ENCODE measurements around the gene ZNF879. TPM values are rescaled to one million over a fixed set of nuclear protein-coding genes. Genes with fewer than 3 reads are reported as not detected.

The ZNF879 gene
- total and polyA plus RNA-seq, 2 of the 13 experiments (the other 11 are each of a cell fraction or from before 2014, with no cell fraction given), result 0.83 to 2.8 TPM

DNA sequence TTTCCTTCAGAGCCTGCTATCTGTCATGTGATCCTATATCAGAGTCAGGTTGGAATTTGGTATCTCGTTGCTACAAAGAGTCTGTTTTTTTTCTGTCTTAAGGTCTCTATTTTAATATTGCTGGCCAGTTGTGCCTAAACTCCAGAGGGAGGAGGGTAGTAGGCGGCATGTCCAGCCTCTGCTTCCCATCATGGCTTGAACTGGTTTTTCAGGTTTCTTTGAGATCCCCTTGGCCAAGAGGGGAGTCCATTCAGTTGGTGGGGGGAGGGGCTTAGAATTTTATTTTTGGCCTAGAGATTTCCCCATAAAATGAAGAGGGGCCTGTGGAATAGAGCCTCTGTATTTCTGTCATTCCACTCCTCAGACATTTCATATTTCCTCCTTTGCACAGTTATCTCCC, 21.2 kb downstream of the ZNF879 start:
- no peaks in the 10 kb centered on the region; a peak in 1 of 5 replicates for H3K27me3 ChIP-seq (ENCODE audit: control insufficient read depth in 1 of 2, insufficient read depth in 2 of 2, low read length in 2 of 2)
- no peak overlapping the region for H2AFZ ChIP-seq (ENCODE audit: low read length)
- intact Hi-C loops (cut with micrococcal nuclease; ENCODE audit: unreplicated experiment) (no loop called here), in situ Hi-C loops (cut with HindIII; ENCODE audit: extremely low pct_ligation_motif_present, low pct_unique_long_range_greater_than_20kb) (no loop called here)
- no peak overlapping the region for H3K9ac ChIP-seq (ENCODE audit: insufficient read depth, low read depth, low read length)
- CTCF ChIA-PET (ENCODE audit: low intra/inter-chr PET ratio, low total read pairs), result no interaction called here
- no peaks in the 10 kb centered on the region for H3K4me1 ChIP-seq (ENCODE audit: insufficient read depth, low read length)
- no peaks in the 10 kb centered on the region for H3K79me2 ChIP-seq (ENCODE audit: insufficient read depth, low read length)
- no peak for TF ChIP-seq ZSCAN12 (CRISPR knock-in tag; IDR thresholded peaks at IDR 0.05)
- TF ChIP-seq GLI4 (CRISPR knock-in tag; IDR thresholded peaks at IDR 0.05; ENCODE audit: borderline replicate concordance), result no peak
- TF ChIP-seq ZNF329 (CRISPR knock-in tag; IDR thresholded peaks at IDR 0.05; ENCODE audit: low read depth), result no peak
- TF ChIP-seq TAF15 (IDR thresholded peaks at IDR 0.05; ENCODE audit: low read depth, low read length, poor library complexity, severe bottlenecking), result no peak
- TF ChIP-seq NFIB (CRISPR knock-in tag; IDR thresholded peaks at IDR 0.05; ENCODE audit: borderline replicate concordance), result no peak
- no peak for TF ChIP-seq ZSCAN30 (CRISPR knock-in tag; IDR thresholded peaks at IDR 0.05)
- TF ChIP-seq CCAR2 (optimal IDR thresholded peaks at IDR 0.05; ENCODE audit: low read depth, low read length), result no peak
- TF ChIP-seq ZNF547 (CRISPR knock-in tag; IDR thresholded peaks at IDR 0.05), result no peak
- no peak for TF ChIP-seq MBD4 (IDR thresholded peaks at IDR 0.05; ENCODE audit: borderline replicate concordance, low read length)
- TF ChIP-seq, protein P1, sequence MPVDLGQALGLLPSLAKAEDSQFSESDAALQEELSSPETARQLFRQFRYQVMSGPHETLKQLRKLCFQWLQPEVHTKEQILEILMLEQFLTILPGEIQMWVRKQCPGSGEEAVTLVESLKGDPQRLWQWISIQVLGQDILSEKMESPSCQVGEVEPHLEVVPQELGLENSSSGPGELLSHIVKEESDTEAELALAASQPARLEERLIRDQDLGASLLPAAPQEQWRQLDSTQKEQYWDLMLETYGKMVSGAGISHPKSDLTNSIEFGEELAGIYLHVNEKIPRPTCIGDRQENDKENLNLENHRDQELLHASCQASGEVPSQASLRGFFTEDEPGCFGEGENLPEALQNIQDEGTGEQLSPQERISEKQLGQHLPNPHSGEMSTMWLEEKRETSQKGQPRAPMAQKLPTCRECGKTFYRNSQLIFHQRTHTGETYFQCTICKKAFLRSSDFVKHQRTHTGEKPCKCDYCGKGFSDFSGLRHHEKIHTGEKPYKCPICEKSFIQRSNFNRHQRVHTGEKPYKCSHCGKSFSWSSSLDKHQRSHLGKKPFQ (CRISPR knock-in tag; IDR thresholded peaks at IDR 0.05; ENCODE audit: insufficient replicate concordance), result no peak
- TF ChIP-seq, protein P2, sequence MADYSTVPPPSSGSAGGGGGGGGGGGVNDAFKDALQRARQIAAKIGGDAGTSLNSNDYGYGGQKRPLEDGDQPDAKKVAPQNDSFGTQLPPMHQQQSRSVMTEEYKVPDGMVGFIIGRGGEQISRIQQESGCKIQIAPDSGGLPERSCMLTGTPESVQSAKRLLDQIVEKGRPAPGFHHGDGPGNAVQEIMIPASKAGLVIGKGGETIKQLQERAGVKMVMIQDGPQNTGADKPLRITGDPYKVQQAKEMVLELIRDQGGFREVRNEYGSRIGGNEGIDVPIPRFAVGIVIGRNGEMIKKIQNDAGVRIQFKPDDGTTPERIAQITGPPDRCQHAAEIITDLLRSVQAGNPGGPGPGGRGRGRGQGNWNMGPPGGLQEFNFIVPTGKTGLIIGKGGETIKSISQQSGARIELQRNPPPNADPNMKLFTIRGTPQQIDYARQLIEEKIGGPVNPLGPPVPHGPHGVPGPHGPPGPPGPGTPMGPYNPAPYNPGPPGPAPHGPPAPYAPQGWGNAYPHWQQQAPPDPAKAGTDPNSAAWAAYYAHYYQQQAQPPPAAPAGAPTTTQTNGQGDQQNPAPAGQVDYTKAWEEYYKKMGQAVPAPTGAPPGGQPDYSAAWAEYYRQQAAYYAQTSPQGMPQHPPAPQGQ (CRISPR knock-in tag; IDR thresholded peaks at IDR 0.05; ENCODE audit: borderline replicate concordance), result no peak
- TF ChIP-seq TSC22D2 (CRISPR knock-in tag; IDR thresholded peaks at IDR 0.05; ENCODE audit: borderline replicate concordance), result no peak
- no peak for ATAC-seq
- POLR2A ChIA-PET, result no interaction called here
- H3K27ac ChIP-seq (ENCODE audit: extremely low read length, insufficient read depth, low read length), result no peak overlapping the region
- peaks cover 58% of the 10 kb centered on the region for H3K9me3 ChIP-seq (ENCODE audit: low read length)
- FAIRE-seq, result no peak
- BruUV-seq (replicated peaks), result no TSS peak
- H3K4me2 ChIP-seq (ENCODE audit: low read depth, low read length), result no peak overlapping the region
- H3K4me3 ChIP-seq (replicated peaks in 1 of 3; ENCODE audit: insufficient read depth in 1 of 3, low read depth in 2 of 3, low read length in 3 of 3), result no peak overlapping the region
- H4K20me1 ChIP-seq (ENCODE audit: insufficient read depth, low read length), result no peaks in the 10 kb centered on the region
- 0% methylated on average over 2 of the region's 2 CpGs for WGBS (ENCODE audit: low lambda C conversion rate)
- H3K36me3 ChIP-seq (replicated peaks in 1 of 2; ENCODE audit: control insufficient read depth in 1 of 2, insufficient read depth in 2 of 2, low read length in 2 of 2), result no peaks in the 10 kb centered on the region
- DNase-seq (ENCODE audit: low spot score), result no peak
